Measurements from ENCODE around the gene EPHA3. TPM values are rescaled to one million over a fixed set of nuclear protein-coding genes. Genes with fewer than 3 reads are reported as not detected.

Gene EPHA3
- total RNA-seq, 4 donors from 2014 or later, result 0.53 to 3.3 (median 0.88) TPM

DNA sequence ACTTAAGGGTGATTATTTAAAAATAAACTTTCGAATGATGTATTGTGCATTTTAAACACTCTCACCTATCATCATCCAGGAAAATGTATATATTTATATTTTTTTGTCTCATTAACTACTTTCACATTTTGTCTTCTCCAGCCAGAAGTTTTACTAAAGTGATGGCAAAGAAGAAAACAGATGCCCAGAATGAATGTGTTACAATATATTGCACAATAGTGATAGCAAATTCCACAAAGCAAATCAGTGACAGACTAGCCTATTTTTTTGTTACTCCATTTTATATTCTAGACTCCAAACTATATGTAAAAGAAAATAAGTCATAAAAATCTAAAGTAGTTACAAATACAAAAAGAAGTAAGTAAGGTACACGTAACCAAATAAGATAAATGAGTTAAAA, 414.7 kb downstream of the EPHA3 start:
- no peaks in the 10 kb centered on the region for H3K36me3 ChIP-seq
- no peak for DNase-seq
- H3K27ac ChIP-seq, result no peak overlapping the region
- no peak overlapping the region for H3K4me3 ChIP-seq
- H3K9me3 ChIP-seq, result no peaks in the 10 kb centered on the region
- no peaks in the 10 kb centered on the region for H3K4me1 ChIP-seq
- no peaks in the 10 kb centered on the region for H3K27me3 ChIP-seq
- TF ChIP-seq, protein P1, sequence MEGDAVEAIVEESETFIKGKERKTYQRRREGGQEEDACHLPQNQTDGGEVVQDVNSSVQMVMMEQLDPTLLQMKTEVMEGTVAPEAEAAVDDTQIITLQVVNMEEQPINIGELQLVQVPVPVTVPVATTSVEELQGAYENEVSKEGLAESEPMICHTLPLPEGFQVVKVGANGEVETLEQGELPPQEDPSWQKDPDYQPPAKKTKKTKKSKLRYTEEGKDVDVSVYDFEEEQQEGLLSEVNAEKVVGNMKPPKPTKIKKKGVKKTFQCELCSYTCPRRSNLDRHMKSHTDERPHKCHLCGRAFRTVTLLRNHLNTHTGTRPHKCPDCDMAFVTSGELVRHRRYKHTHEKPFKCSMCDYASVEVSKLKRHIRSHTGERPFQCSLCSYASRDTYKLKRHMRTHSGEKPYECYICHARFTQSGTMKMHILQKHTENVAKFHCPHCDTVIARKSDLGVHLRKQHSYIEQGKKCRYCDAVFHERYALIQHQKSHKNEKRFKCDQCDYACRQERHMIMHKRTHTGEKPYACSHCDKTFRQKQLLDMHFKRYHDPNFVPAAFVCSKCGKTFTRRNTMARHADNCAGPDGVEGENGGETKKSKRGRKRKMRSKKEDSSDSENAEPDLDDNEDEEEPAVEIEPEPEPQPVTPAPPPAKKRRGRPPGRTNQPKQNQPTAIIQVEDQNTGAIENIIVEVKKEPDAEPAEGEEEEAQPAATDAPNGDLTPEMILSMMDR (IDR thresholded peaks at IDR 0.05), result no peak
- TF ChIP-seq POLR2A (IDR thresholded peaks at IDR 0.05), result no peak

DNA sequence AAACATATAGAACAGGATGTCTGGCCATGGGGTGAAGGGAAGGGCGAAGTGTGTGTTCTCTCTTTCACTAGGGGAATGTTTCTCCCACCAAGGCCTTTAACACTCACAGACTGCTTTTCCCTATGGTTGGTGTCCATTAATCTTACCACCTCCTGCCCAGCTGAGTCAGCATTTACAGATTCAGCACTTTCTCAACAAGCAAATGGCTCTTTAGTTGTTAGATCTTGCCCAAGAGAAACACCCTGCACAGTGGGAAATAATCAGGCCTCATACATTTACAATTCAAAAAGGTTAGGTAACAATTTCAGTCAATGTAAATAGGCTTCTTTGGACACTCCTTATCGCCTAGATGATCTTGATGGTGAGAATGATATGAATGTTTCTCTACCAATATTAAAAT, 418.2 kb downstream of the EPHA3 start:
- H3K36me3 ChIP-seq, result no peaks in the 10 kb centered on the region
- TF ChIP-seq, protein P1 (IDR thresholded peaks at IDR 0.05), result no peak
- no peak for TF ChIP-seq POLR2A (IDR thresholded peaks at IDR 0.05)
- no peaks in the 10 kb centered on the region for H3K9me3 ChIP-seq
- H3K27ac ChIP-seq, result no peak overlapping the region
- H3K4me3 ChIP-seq, result no peak overlapping the region
- no peaks in the 10 kb centered on the region for H3K27me3 ChIP-seq
- no peaks in the 10 kb centered on the region for H3K4me1 ChIP-seq
- no peak for DNase-seq

DNA sequence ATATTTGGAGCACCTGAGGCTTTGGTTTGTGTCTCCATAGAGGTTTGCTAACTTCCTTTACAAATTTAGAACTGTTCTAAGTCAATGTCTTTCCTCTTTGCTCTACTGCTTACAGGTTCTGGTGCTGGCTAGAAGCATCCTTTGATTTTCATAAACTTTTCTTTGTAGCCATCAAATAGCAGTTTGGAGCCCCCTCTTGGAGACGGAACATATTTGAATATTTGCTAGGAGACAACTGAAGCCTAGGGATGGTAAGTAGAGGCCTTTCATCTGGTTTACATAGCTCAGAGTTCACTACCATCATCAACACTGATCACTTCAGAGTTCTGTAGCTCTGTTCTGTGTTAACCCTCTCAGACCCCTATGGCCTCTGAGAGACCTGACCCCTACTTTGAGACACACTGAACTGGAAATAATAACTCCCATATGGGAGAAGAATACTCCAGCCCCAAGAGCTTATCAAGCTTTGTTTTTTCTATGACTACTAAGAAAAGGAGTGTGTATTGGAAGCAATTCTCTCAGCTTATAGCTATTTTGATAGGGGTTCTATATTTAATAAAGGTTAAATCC, 420.4 kb downstream of the EPHA3 start:
- Histone ChIP-seq H3K9me3 (no peaks in the 10 kb centered on the region), H3K27ac (no peak overlapping the region), H3K4me1 (no peaks in the 10 kb centered on the region), H3K36me3 (no peaks in the 10 kb centered on the region), H3K4me3 (no peak overlapping the region), H3K27me3 (no peaks in the 10 kb centered on the region)
- TF ChIP-seq, protein P1 (IDR thresholded peaks at IDR 0.05), result no peak
- no peak for TF ChIP-seq POLR2A (IDR thresholded peaks at IDR 0.05)
- DNase-seq, result no peak
